Endodermal cell (in vitro differentiated cells): Measurements from ENCODE around the gene R3HCC1L. TPM values are rescaled to one million over a fixed set of nuclear protein-coding genes. Genes with fewer than 3 reads are reported as not detected.
"Not testable (repeated sequence)": the region's sequence is repeated elsewhere in the genome, so short reads cannot be mapped to it uniquely, and the experiment has no call there.

Source experiments
- DNase-seq: peaks from one replicate; pipeline ENCODE4 v3.0.0-alpha.2; 2017
- H3K27ac ChIP-seq: 2 replicates; pipeline ENCODE4 v1.5.1; 2013; ENCODE audit warnings: mild to moderate bottlenecking, low read depth, low read length, moderate library complexity
- H3K27me3 ChIP-seq: 2 replicates; pipeline ENCODE4 v1.6.1; 2013; ENCODE audit warnings: mild to moderate bottlenecking, low read length, moderate library complexity; ENCODE audit not compliant: insufficient read depth, control insufficient read depth, poor library complexity, severe bottlenecking
- H3K36me3 ChIP-seq: 2 replicates; pipeline ENCODE4 v1.7.0; 2013; ENCODE audit warnings: mild to moderate bottlenecking, low read length, moderate library complexity; ENCODE audit not compliant: control insufficient read depth, insufficient read depth
- H3K4me1 ChIP-seq: one replicate; pipeline ENCODE4 v1.7.0; 2013; ENCODE audit warnings: low read length; ENCODE audit not compliant: control insufficient read depth, insufficient read depth
- H3K4me3 ChIP-seq: 2 replicates; pipeline ENCODE4 v1.5.1; 2013; ENCODE audit warnings: mild to moderate bottlenecking, low read length, moderate library complexity
- H3K9ac ChIP-seq: 2 replicates; pipeline ENCODE4 v1.6.1; 2013; ENCODE audit warnings: mild to moderate bottlenecking, low read length, moderate library complexity; ENCODE audit not compliant: poor library complexity, severe bottlenecking; ENCODE audit errors: extremely low read depth
- H3K9me3 ChIP-seq: 2 replicates; pipeline ENCODE4 v1.6.1; 2013; ENCODE audit warnings: mild to moderate bottlenecking, low read length, moderate library complexity; ENCODE audit not compliant: control insufficient read depth
- H3K27ac Mint-ChIP-seq: 2 replicates; pipeline ENCODE4 v1.8.0; 2020; ENCODE audit warnings: mixed read lengths
- H3K27me3 Mint-ChIP-seq: 2 replicates; pipeline ENCODE4 v1.8.0; 2021; ENCODE audit warnings: mild to moderate bottlenecking, mixed read lengths; ENCODE audit not compliant: insufficient read depth
- H3K36me3 Mint-ChIP-seq: 2 replicates; pipeline ENCODE4 v1.8.0; 2020; ENCODE audit warnings: low read depth, mixed read lengths
- H3K4me1 Mint-ChIP-seq: 2 replicates; pipeline ENCODE4 v1.8.0; 2020; ENCODE audit warnings: mixed read lengths
- H3K4me3 Mint-ChIP-seq: 2 replicates; pipeline ENCODE4 v1.8.0; 2020; ENCODE audit warnings: mild to moderate bottlenecking, moderate library complexity, mixed read lengths
- H3K9me3 Mint-ChIP-seq: 2 replicates; pipeline ENCODE4 v1.8.0; 2020; ENCODE audit warnings: mild to moderate bottlenecking, mixed read lengths
- CTCF ChIP-seq: fragments of 200-600 bp; sonication (generic); conservative IDR thresholded peaks from 2 replicates; pipeline ENCODE4 v1.5.0; 2021; ENCODE audit warnings: antibody characterized with exemption, mild to moderate bottlenecking
- WGBS, 2 experiments: methylation state at CpG; one replicate each; pipeline versions ENCODE4 v1.1.5 to v1.1.7; 2013; ENCODE audit warnings: missing lambda C conversion rate in 2 of 2, mixed read lengths in 1 of 2; ENCODE audit not compliant: insufficient coverage in 1 of 2, insufficient read length in 1 of 2; 5-methylcytosine and 5-hydroxymethylcytosine counted together
- total RNA-seq, 2 donors: library from RNA; stranded (reverse); fragmentation: NEBNext Ultra II Directional in 1 of 2; extraction: Animal tissue kit (Norgen Biotek cat#: 25700) in 1 of 2; gene quantifications; 2 replicates in 1 of 2; 3 replicates in 1 of 2; pipeline ENCODE4 v1.2.1, GENCODE V29; 2021

Gene R3HCC1L
- total RNA-seq, 2 donors from 2014 or later, result 16.1 to 18.1 TPM

DNA sequence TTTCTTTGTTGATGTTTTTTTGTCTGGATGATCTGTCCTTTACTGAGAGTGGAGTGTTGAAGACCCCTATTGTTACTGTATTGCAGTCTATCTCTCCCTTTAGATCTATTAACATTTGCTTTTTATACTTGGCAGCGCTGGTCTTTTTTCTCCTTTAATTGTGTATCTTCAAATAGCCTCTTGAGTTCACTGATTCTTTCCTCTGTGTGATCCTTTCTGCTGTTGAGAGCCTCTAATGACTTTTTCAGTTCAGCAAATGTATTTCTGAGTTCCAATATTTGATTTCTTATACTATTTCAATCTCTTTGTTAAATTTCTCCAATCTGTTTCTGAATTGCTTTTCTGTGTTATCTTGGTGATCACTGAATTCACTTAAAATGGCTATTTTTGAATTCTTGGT is 15.4 kb downstream of the R3HCC1L start:
- Mint-ChIP-seq H3K9me3 (peaks cover 65% of the 10 kb centered on the region), H3K36me3 (peaks cover 63% of the 10 kb centered on the region), H3K27me3 (no peaks in the 10 kb centered on the region), H3K27ac (no peak overlapping the region), H3K4me3 (no peak overlapping the region), H3K4me1 (peaks cover 4% of the 10 kb centered on the region)
- Histone ChIP-seq H3K36me3 (peaks cover 24% of the 10 kb centered on the region), H3K27ac (no peak overlapping the region), H3K9me3 (peaks cover 59% of the 10 kb centered on the region), H3K4me1 (no peaks in the 10 kb centered on the region), H3K9ac (no peak overlapping the region), H3K4me3 (no peak overlapping the region), H3K27me3 (no peaks in the 10 kb centered on the region)
- TF ChIP-seq CTCF, result no peak
- no peak for DNase-seq
- 95 to 100% methylated on average over 1 of the region's 1 CpG for WGBS, 2 experiments

- Mint-ChIP-seq H3K27ac (no peak overlapping the region), H3K9me3 (peaks cover 65% of the 10 kb centered on the region), H3K4me1 (peaks cover 4% of the 10 kb centered on the region), H3K36me3 (peaks cover 61% of the 10 kb centered on the region), H3K27me3 (no peaks in the 10 kb centered on the region), H3K4me3 (no peak overlapping the region)
- TF ChIP-seq CTCF, result no peak
- Histone ChIP-seq H3K4me1 (no peaks in the 10 kb centered on the region), H3K36me3 (peaks cover 24% of the 10 kb centered on the region), H3K9me3 (peaks cover 59% of the 10 kb centered on the region), H3K9ac (no peak overlapping the region), H3K27ac (no peak overlapping the region), H3K4me3 (no peak overlapping the region), H3K27me3 (no peaks in the 10 kb centered on the region)
- no peak for DNase-seq
- 82 to 97% methylated on average over 2 to 5 of the region's 5 CpGs for WGBS, 2 experiments
These were observed 16.1 kb downstream of the R3HCC1L start for GRCh38 chr10:98150544-98150943.

GRCh38 chr10:98152778-98153177 is 18.3 kb downstream of the R3HCC1L start:
- Mint-ChIP-seq H3K36me3 (peaks cover 58% of the 10 kb centered on the region), H3K9me3 (peaks cover 50% of the 10 kb centered on the region)
- H3K4me1 Mint-ChIP-seq, DNase-seq, H3K27ac ChIP-seq, H3K4me1 ChIP-seq, H3K4me3 ChIP-seq, H3K27ac Mint-ChIP-seq, H3K27me3 Mint-ChIP-seq, H3K9ac ChIP-seq, H3K27me3 ChIP-seq, H3K4me3 Mint-ChIP-seq: not testable (repeated sequence)
- Histone ChIP-seq H3K36me3 (peaks cover 25% of the 10 kb centered on the region), H3K9me3 (peaks cover 41% of the 10 kb centered on the region)
- 80 to 88% methylated on average over 1 to 14 of the region's 30 CpGs for WGBS, 2 experiments

- 81 to 89% methylated on average over 3 to 7 of the region's 8 CpGs for WGBS, 2 experiments
- Mint-ChIP-seq H3K9me3 (peaks cover 44% of the 10 kb centered on the region), H3K36me3 (peaks cover 54% of the 10 kb centered on the region)
- H3K4me1 Mint-ChIP-seq, DNase-seq, H3K9ac ChIP-seq, H3K4me3 ChIP-seq, H3K27ac Mint-ChIP-seq, H3K27ac ChIP-seq, H3K27me3 Mint-ChIP-seq, H3K4me3 Mint-ChIP-seq, H3K4me1 ChIP-seq, H3K27me3 ChIP-seq: not testable (repeated sequence)
- peaks cover 25% of the 10 kb centered on the region for H3K36me3 ChIP-seq
- peaks cover 35% of the 10 kb centered on the region for H3K9me3 ChIP-seq
These were observed 18.9 kb downstream of the R3HCC1L start for GRCh38 chr10:98153213-98153958.
